Ovary (tissue), 9 donors: ENCODE data around the gene IFITM1. TPM values are rescaled to one million over a fixed set of nuclear protein-coding genes. Genes with fewer than 3 reads are reported as not detected.
A peak's percentile ranks its signal among the peaks of the same experiment; 100 is the strongest.
"Not testable (repeated sequence)": the region's sequence is repeated elsewhere in the genome, so short reads cannot be mapped to it uniquely, and the experiment has no call there.

Experiments used
- DNase-seq, 5 donors: peaks; one replicate each; pipeline ENCODE4 v3.0.0-alpha.2; 2019 to 2020
- H3K27ac ChIP-seq, 2 donors: fragments of 200-600 bp; one replicate each; pipeline versions ENCODE4 v1.5.1 to v1.8.0; 2019 to 2022
- H3K27me3 ChIP-seq: fragments of 200-600 bp; one replicate; pipeline ENCODE4 v1.8.0; 2022
- H3K36me3 ChIP-seq: fragments of 200-600 bp; sonication (generic); one replicate; pipeline ENCODE4 v1.5.1; 2019
- H3K4me1 ChIP-seq: one replicate; pipeline ENCODE4 v1.8.1; 2013; ENCODE audit warnings: mild to moderate bottlenecking, moderate library complexity; ENCODE audit not compliant: insufficient read depth
- H3K4me3 ChIP-seq: fragments of 200-600 bp; sonication (generic); one replicate; pipeline ENCODE4 v1.5.1; 2017
- H3K9me3 ChIP-seq, 2 donors: fragments of 200-600 bp in 1 of 2; sonication (generic) in 1 of 2; one replicate each; pipeline versions ENCODE4 v1.5.1 to v1.8.1; 2013 to 2019; ENCODE audit warnings: mild to moderate bottlenecking in 1 of 2, moderate library complexity in 1 of 2
- EP300 ChIP-seq: sonication (generic); formaldehyde crosslinking; IDR thresholded peaks from one replicate; pipeline ENCODE4 v1.6.1; 2017; ENCODE audit warnings: antibody characterized with exemption
- POLR2A ChIP-seq: fragments of 450-650 bp; IDR thresholded peaks from one replicate; pipeline ENCODE4 v1.6.1; 2017; ENCODE audit warnings: antibody characterized with exemption, mild to moderate bottlenecking, moderate library complexity
- WGBS, 3 donors: extraction: QIAGEN DNeasy Blood & Tissue Kit in 1 of 3; methylation state at CpG; one replicate each; pipeline versions ENCODE4 v1.1.5 to v1.1.7; 2013 to 2017; 5-methylcytosine and 5-hydroxymethylcytosine counted together
- intact Hi-C, 4 donors: fragments of 100-400 bp; cut with DNase I; formaldehyde crosslinking; loops; one replicate each; pipeline versions ENCODE4 v1.11.0 to v1.15.1; 2022 to 2023
- polyA plus RNA-seq, 2 donors: library from polyadenylated mRNA; stranded (reverse); fragments of 200-250 nt in 1 of 2; fragments of 350-450 nt in 1 of 2; fragmentation: Illumina TruSeq in 1 of 2; extraction: RNeasy Lipid Tissue Mini Kit (QIAGEN cat#74804) in 1 of 2; gene quantifications; one replicate each; pipeline ENCODE4 v1.2.3, GENCODE V29; 2013 to 2014
- total RNA-seq, 7 donors: library from RNA; depleted of rRNA in 2 of 7; stranded (reverse); fragments of >200 nt in 2 of 7; fragmentation: NEBNext Ultra II Directional in 3 of 7; extraction: Animal tissue kit (Norgen Biotek cat#: 25700) in 3 of 7; gene quantifications; one replicate each; pipeline versions ENCODE4 v1.1.0 to v1.2.4, GENCODE V29; 2016 to 2023
- TF ChIP-seq, protein P1 (sequence below), 3 donors: fragments of 450-650 bp in 2 of 3; fragments of 200-600 bp in 1 of 3; IDR thresholded peaks; one replicate each; pipeline versions ENCODE4 v1.5.1 to v1.8.0; 2016 to 2022; ENCODE audit warnings: antibody characterized with exemption in 3 of 3, mild to moderate bottlenecking in 1 of 3
- donor health status: DM: no; HTN: no; CAD: no; lungs with moderate emphysema.
- donor health status: DM: no; HTN: no; CAD: no.
- donor health status: Bipolar disorder and iron deficiency.
- donor health status: DM: yes; HTN: yes; CAD: no.
- donor health status: DM: no; HTN: no; CAD: no.
- donor health status: DM: yes; HTN: yes; CAD: no.

The IFITM1 gene
- total and polyA plus RNA-seq, 9 donors, result 211 to 760 (median 496) TPM

- intact Hi-C loops, result loop anchor here (5.0 to 10.0 kb wide), 4 partner anchors 51 to 141 kb away; partner anchors contain the start of genes BET1L (in 1 of the 4), PSMD13 (in 1 of the 4), RIC8A (in 1 of the 4) and SIRT3 (in 1 of the 4)
- DNase-seq, result no peak
- TF ChIP-seq, protein P1, sequence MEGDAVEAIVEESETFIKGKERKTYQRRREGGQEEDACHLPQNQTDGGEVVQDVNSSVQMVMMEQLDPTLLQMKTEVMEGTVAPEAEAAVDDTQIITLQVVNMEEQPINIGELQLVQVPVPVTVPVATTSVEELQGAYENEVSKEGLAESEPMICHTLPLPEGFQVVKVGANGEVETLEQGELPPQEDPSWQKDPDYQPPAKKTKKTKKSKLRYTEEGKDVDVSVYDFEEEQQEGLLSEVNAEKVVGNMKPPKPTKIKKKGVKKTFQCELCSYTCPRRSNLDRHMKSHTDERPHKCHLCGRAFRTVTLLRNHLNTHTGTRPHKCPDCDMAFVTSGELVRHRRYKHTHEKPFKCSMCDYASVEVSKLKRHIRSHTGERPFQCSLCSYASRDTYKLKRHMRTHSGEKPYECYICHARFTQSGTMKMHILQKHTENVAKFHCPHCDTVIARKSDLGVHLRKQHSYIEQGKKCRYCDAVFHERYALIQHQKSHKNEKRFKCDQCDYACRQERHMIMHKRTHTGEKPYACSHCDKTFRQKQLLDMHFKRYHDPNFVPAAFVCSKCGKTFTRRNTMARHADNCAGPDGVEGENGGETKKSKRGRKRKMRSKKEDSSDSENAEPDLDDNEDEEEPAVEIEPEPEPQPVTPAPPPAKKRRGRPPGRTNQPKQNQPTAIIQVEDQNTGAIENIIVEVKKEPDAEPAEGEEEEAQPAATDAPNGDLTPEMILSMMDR (IDR thresholded peaks at IDR 0.05), result no peak
- TF ChIP-seq EP300 (no peak), POLR2A (no peak)
- WGBS, 3 donors, result 86 to 92% (median 87%) methylated on average over 10 of the region's 10 CpGs
- H3K4me3 ChIP-seq, result no peak overlapping the region
- H3K4me1 ChIP-seq, result peaks cover 8% of the 10 kb centered on the region
- H3K9me3 ChIP-seq, result no peaks in the 10 kb centered on the region
- H3K36me3 ChIP-seq, result no peaks in the 10 kb centered on the region
- peak overlapping the region; percentile 30 to 92 for H3K27ac ChIP-seq
- no peaks in the 10 kb centered on the region for H3K27me3 ChIP-seq
Observed at GRCh38 chr11:305844-306211, 8.0 kb upstream of the IFITM1 start.

DNA sequence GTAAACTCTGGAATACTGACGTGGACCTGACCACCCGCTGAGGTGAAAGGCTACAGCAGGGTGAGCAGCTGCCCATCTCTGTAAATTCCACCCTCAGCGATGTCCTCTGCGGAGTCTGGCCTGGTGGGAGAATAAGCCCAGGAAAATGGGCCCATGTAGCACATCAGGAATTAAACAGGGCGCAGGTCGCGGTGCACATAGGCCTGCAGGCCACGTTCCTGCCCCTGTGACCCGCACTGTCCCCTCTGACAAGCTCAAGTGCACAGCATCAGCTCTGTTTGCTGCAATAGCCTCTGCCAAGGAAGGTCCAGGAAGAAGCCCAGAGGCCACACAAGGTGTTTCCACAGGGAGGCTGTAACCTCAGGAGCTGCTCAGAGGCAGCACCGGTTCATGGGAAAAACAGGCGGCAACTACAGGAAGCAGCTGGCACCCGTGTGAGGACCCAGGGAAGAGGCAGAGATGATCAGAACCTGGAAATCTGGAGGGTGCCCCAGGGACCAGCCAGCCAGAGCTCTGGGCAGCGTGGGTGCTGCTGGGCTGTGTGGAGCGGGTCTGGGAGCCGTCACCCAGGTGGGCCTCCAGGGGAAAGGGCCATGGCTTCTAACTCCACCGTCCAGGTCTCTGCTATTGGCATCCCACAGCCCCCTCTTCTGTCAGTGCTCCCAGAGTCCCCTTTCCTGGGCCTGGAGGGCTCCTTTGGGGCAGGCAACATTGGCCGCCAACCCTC is 7.0 kb upstream of the IFITM1 start:
- intact Hi-C loops, result loop anchor here (5.0 to 10.0 kb wide), 4 partner anchors 50 to 140 kb away; partner anchors contain the start of genes BET1L (in 1 of the 4), PSMD13 (in 1 of the 4), RIC8A (in 1 of the 4) and SIRT3 (in 1 of the 4)
- H3K27ac ChIP-seq, result peak overlapping the region in 1 of 2 donors; percentile 92

GRCh38 chr11:307766-308708 is 5.8 kb upstream of the IFITM1 start, which contains the start of gene IFITM2:
TSS of gene IFITM2 (plus strand) at chr11:307816. CDS start at chr11:308193, 377 bp downstream.
- not testable (repeated sequence) for H3K36me3 ChIP-seq, H3K9me3 ChIP-seq, H3K27me3 ChIP-seq
- DNase-seq, result peak; percentile 76 to 87 (median 83)
- H3K4me1 ChIP-seq, result peaks cover 13% of the 10 kb centered on the region
- H3K27ac ChIP-seq, result peak within 1 kb of the TSS; percentile 83 to 92
- intact Hi-C loops, result loop anchor here (5.0 to 10.0 kb wide), 4 partner anchors 49 to 139 kb away; partner anchors contain the start of genes BET1L (in 1 of the 4), PSMD13 (in 1 of the 4), RIC8A (in 1 of the 4) and SIRT3 (in 1 of the 4)
- H3K4me3 ChIP-seq, result peak within 1 kb of the TSS; percentile 46
- WGBS, 3 donors, result 1 to 5% (median 2%) methylated on average over 20 to 28 of the region's 28 CpGs
- TF ChIP-seq EP300, result peak; percentile 78
- TF ChIP-seq POLR2A, result peak; percentile 80

More for the DNA sequence above, 7.0 kb upstream of the IFITM1 start:
- Histone ChIP-seq H3K36me3 (no peaks in the 10 kb centered on the region), H3K4me3 (no peak overlapping the region), H3K4me1 (peaks cover 9% of the 10 kb centered on the region), H3K27me3 (no peaks in the 10 kb centered on the region), H3K9me3 (no peaks in the 10 kb centered on the region)
- DNase-seq, result peak in 2 of 5 donors; percentile 41 to 46
- WGBS, 3 donors, result 90 to 93% (median 93%) methylated on average over 17 of the region's 17 CpGs
- TF ChIP-seq EP300 (no peak), POLR2A (no peak)
- TF ChIP-seq, protein P1 (IDR thresholded peaks at IDR 0.05), result no peak

- 11 to 17% (median 13%) methylated on average over 24 of the region's 24 CpGs for WGBS, 3 donors
- peaks cover 18% of the 10 kb centered on the region for H3K4me1 ChIP-seq
- not testable (repeated sequence) for H3K27me3 ChIP-seq, H3K36me3 ChIP-seq, H3K9me3 ChIP-seq
- peak overlapping the region; percentile 83 to 92 for H3K27ac ChIP-seq
- intact Hi-C loops, result loop anchor here (5.0 to 10.0 kb wide), 4 partner anchors 48 to 138 kb away; partner anchors contain the start of genes BET1L (in 1 of the 4), PSMD13 (in 1 of the 4), RIC8A (in 1 of the 4) and SIRT3 (in 1 of the 4)
- peak overlapping the region; percentile 46 for H3K4me3 ChIP-seq
- DNase-seq, result peak in 1 of 5 donors; percentile 49
Observed at GRCh38 chr11:308740-309665, 4.8 kb upstream of the IFITM1 start.

DNA sequence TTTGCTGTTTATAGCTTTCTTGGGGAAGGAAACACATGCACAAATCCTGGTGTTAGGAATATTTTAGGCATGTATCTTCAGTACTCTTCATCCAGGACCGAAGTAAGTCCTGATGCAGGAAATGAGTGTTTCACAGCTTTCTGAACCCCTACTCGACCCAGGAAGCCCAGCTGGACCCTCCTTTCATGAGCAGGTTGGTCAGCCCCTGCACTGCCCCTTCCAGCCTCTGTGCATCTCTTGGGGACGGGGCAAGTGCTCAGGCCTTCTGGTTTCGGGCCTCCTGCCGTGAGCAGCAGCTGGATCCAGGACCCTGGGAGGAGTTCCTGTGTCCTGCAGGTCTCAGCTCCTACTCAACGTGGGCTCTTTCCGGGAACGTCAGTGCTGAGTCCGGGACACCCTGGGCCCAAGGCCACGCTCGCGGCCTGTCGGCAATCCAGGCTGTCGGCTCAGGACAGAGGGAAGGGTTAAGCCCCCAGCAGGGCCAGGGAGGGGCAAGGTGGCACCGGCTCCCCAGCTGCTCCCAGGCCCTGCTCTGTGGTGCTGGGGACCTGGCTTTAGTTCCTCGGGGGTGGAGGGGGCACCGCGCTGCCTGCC is 3.8 kb upstream of the IFITM1 start:
- H3K36me3 ChIP-seq, H3K27me3 ChIP-seq, H3K9me3 ChIP-seq: not testable (repeated sequence)
- WGBS, 3 donors, result 0 to 2% (median 1%) methylated on average over 2 to 5 of the region's 18 CpGs
- H3K4me1 ChIP-seq, result peaks cover 18% of the 10 kb centered on the region
- intact Hi-C loops, result loop anchor here (5.0 to 10.0 kb wide), 4 partner anchors 47 to 137 kb away; partner anchors contain the start of genes BET1L (in 1 of the 4), PSMD13 (in 1 of the 4), RIC8A (in 1 of the 4) and SIRT3 (in 1 of the 4)
- peak overlapping the region; percentile 9 to 92 for H3K27ac ChIP-seq
- peak in 1 of 5 donors; percentile 38 for DNase-seq
- peak overlapping the region; percentile 46 for H3K4me3 ChIP-seq

GRCh38 chr11:311013-311748 is 2.7 kb upstream of the IFITM1 start:
- WGBS, 3 donors, result 1 to 4% (median 3%) methylated on average over 10 to 18 of the region's 71 CpGs
- DNase-seq, intact Hi-C loops, H3K27me3 ChIP-seq, H3K9me3 ChIP-seq, H3K36me3 ChIP-seq: not testable (repeated sequence)
- peak overlapping the region; percentile 37 for H3K4me3 ChIP-seq
- peaks cover 19% of the 10 kb centered on the region for H3K4me1 ChIP-seq
- H3K27ac ChIP-seq, result peak overlapping the region in 1 of 2 donors; percentile 88
